ENCODE measurements around the gene OPHN1.
"Not testable (repeated sequence)": the region's sequence is repeated elsewhere in the genome, so short reads cannot be mapped to it uniquely, and the experiment has no call there.

The OPHN1 gene

DNA sequence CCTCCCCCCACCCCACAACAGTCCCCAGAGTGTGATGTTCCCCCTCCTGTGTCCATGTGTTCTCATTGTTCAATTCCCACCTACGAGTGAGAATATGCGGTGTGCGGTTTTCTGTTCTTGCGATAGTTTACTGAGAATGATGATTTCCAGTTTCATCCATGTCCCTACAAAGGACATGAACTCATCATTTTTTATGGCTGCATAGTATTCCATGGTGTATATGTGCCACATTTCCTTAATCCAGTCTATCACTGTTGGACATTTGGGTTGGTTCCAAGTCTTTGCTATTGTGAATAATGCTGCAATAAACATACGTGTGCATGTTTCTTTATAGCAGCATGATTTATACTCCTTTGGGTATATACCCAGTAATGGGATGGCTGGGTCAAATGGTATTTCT lies 55.7 kb downstream of the OPHN1 start:
- DNase-seq; intact Hi-C loops (cut with DNase I): not testable (repeated sequence)

DNA sequence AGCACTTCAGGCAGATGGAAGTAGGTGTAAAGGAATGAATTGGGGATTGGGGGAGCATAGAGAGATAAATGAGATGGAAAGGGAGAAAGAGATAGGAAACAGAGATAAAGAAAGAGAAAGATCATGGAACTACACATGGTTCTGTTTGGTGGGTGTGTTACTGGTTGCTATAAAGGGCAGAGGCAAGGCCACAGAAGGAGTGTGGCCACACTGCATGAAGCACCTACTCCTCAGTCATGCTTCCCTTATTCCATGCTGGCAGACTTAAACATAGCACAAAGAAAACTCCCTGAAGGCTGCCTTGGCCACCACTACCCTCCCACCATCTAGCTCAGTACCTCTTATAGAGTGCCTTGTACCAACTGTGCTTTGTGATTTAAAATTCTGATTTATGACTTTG lies 56.9 kb downstream of the OPHN1 start:
- DNase-seq, result no peak
- intact Hi-C loops (cut with DNase I), result no loop called here

DNA sequence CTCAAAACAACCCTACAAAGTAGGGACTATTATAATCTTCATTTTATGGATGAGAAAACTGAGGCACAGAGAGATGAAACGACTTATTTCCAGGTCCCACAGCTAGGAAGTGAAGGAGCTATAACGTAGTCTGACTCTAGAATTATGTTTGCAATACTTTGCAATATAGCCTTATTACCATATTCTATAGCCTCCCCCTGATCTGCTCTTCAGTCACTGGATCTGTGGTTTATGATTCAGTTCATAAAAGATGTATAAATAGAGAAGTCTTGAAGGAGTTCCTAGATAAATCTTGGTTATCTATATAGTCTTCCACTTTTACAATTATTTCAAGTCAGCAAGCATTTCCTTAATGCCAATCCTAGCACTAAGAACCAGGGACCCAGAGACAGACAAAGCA lies 57.5 kb downstream of the OPHN1 start:
- intact Hi-C loops (cut with DNase I), result no loop called here
- DNase-seq, result no peak

DNA sequence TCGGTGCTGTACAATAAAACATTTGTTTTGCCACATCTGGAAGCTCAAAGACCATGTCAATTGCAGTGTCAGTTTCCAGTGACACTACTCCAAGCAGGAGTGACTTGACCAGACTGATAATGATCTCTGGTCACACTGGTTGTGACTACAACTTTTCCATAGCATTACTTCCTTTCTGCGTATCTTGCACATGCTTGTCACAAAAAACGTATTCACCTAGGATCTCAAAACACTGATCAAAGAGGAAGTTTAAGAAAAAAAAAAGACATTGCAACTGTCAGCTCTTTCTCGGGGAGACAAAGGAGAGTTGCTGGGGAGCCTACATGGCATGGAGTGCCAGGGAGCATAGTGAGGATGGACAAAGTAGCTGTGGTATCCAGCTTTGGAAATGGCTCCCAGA lies 60.6 kb downstream of the OPHN1 start:
- intact Hi-C loops (cut with DNase I), result no loop called here
- no peak for DNase-seq

DNA sequence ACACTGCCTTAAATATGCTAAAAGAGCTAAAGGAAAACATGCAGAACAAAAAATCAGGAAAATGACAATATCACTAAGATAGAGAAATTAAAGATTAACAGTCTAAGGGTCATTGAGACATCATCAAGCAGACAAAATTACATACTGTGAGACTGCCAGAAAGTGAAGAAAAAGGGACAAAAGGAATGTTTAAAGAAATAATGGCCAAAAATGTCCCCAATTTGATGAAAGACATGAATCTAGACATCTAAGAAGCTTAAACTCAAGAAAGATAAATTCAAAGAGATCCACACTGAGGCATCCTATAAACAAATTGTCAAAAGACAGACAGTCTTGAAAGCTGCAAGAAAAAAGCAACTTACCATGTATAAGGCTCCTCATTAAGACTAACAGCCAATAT lies 63.7 kb downstream of the OPHN1 start:
- intact Hi-C loops (cut with DNase I), result no loop called here
- DNase-seq, result no peak

DNA sequence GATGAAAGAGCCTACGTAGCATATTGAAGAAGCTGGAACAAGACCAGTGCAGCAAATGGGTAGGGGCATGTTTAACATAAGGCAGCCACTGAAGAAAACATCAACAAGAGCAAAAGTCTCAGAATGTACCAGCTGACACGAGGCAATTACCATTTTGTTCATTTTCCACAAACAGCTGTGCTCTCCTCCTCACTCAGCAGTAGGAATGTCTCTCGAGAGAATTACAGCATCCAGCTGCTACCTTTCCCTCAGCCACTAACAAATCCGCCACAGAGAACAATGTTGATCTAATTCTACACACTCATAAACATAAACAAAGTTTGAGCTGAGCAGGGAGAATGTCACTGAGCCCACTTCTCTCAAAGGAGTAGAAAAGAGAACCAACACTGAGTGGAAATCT lies 68.0 kb downstream of the OPHN1 start:
- no peak for DNase-seq

DNA sequence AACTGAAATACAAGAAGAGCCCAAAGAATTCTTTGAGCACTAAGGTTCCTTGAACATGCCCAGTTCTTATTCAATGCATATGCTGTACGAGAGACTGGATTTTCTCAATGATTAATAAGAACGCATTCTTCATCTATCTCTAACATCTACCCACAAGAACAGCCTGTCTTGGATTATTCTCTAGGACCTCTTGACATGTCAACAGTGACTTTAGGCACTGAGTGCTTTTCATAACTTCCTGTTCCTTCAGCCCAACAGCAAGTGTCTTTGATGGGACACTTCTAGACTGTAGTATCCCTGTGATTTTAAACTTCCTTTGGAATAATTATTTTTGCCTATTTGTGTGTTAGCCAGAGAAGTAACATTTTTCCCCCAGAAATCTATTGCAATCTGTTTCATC lies 69.3 kb downstream of the OPHN1 start:
- DNase-seq, result no peak
- intact Hi-C loops (cut with DNase I), result no loop called here

More for the DNA sequence above, 68.0 kb downstream of the OPHN1 start:
- intact Hi-C loops (cut with DNase I), result no loop called here

DNA sequence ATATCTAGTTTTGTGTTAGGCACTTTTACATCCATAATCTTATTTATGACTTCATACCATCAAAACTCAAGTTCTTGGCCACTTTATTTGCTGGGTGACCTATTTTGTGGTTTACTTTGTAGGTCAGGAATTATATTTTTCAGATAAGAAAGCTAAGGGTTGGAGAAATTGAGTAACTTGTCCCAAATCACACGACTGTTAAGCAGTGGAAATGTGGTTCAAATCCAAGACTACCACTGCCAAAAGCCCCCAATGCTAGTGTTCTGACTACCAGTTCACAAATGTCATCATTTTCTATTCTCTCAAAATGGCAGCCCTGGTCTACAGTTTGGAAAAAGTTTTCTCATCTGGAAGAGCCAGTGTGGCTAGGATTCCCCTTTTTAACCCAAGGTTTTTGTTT lies 74.6 kb downstream of the OPHN1 start:
- intact Hi-C loops (cut with DNase I), result no loop called here
- DNase-seq, result no peak

DNA sequence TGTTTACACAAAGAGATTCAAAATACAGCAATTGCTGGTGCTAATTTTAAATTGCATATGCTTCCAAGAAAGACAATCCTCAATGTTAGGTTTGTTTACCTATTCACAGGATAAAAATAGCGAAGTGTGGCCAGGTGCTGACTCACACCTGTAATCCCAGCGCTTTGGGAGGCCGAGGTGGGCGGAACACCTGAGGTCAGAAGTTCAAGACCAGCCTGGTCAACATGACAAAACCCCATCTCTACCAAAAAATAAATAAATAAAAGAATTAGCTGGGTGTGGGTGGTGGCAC lies 77.7 kb downstream of the OPHN1 start:
- DNase-seq, result no peak
- intact Hi-C loops (cut with DNase I), result no loop called here

DNA sequence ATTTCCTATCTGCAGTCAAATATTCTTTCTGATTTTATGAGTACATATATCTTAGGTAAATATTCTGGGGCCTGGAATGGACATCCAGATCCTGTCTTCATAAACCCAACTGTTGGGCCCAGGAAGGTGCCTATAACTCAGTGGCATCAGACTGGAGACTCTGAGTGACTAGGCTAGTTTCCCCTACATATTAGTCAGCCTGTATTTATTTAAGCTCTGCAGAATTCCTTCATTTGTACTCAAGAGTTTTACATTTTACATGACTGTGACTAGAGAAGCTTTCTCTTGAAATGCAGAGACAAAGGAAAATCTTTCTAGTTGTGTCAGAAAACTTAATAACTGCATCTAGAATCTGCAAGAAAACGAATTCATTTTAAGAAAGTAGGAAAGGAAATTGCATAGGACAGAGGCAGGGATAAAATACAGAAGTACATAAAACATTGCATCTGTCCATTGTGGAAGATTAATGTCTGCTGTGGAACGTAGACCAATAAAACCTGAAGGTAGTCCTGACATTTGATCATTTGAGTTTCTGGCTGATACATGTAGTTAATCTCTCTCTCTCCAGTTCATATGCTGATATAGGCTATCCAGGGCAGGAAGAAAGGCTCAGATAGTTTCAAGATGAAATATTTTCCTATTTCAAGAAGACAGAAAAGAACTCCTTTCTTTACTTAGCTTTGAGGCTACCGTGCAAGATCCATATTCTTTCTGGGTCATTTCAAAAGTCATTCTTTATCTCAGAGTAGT lies 78.2 kb downstream of the OPHN1 start:
- intact Hi-C loops (cut with DNase I), result no loop called here
- DNase-seq, result no peak

DNA sequence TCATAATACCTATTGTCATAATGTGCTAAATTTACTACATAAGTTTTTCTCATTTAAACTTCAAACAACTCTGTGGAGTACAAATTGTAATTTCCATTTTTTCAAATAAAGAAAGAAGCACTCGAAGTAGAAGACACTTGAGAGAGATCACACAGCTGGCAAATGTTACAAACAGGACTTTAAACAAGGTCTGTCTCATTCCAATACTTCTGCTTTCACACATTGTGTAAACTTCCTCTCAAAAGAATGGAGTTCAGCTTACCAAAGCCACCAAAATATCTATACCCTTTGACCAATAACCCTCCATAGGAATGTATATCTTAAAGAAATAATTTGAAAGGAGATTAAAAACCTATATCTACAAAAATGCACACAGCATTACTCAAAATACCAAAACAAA lies 88.3 kb downstream of the OPHN1 start:
- intact Hi-C loops (cut with DNase I), result no loop called here
- DNase-seq, result no peak

DNA sequence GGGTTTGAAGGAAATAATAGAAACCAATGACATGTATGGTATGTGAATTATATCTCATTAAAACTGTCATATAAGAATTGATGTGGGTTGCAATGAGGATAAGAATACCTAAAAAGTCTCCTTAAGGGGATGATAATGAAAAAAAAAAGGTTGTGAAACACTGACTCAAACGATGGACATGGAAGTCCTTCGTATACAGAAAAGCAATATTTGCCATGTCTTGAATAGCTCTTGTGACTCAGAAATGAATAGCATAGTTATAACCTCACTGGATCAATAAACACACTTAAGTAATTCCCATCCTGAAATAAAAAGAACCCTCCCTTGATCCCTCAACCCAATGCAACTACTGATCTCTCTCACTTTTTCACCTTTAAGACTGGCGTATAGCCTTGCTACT lies 89.7 kb downstream of the OPHN1 start:
- intact Hi-C loops (cut with DNase I), result no loop called here

DNA sequence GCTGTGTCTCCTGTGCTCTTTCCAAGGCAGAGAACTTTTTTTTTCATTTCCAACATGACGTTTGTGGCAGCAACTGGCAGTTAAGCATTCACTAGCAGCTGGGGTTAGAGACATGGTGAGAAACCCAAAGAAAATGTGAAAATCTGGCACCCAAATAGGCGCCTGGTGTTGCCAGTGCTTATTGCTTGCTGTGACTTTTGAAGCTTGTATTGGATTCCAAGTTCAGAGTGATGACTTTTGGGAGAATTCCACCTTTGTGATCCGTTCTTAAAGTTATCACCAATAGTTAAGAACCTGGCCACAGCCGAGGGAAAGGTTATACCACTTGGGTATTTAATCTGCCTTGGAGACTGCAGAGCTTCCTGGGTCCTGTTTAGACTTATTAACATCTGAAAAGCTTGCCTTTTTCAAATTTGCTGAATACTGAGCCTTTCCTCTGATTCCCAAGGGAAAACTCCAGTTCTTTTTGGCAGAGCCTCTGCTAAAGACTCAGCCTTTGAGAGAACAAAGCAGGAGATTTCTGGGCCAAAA lies 101.0 kb downstream of the OPHN1 start:
- peak in 1 of 42 donors; percentile 7 for DNase-seq
- intact Hi-C loops (cut with DNase I), result no loop called here

More for the DNA sequence above, 89.7 kb downstream of the OPHN1 start:
- DNase-seq, result no peak

DNA sequence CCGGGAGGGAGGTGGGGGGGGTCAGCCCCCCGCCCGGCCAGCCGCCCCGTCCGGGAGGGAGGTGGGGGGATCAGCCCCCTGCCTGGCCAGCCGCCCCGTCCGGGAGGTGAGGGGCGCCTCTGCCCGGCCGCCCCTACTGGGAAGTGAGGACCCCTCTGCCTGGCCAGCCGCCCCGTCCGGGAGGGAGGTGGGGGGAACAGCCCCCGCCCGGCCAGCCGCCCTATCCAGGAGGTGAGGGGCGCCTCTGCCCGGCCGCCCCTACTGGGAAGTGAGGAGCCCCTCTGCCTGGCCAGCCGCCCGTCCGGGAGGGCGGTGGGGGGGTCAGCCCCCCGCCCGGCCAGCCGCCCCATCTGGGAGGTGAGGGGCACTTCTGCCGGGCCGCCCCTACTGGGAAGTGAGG lies 106.5 kb downstream of the OPHN1 start:
- DNase-seq; intact Hi-C loops (cut with DNase I): not testable (repeated sequence)

DNA sequence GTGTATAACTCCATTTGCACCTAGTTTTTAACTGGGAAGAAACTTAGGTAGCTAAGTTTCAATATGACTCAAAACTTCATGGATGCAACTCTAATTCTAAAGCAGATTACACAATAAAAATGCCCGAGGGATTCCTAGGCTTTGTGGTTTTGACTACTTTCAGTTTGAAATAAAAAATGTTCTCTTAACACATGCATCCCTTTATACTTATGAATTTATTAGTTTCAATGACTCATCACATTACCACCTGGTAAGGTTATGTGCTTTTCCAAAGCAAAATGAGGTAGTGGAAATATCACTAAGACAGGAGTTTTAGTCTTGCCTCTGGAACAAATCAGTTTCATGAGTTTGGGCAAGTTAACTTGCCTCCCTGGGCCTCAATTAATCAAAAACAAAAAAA lies 125.5 kb downstream of the OPHN1 start:
- no peak for DNase-seq
- intact Hi-C loops (cut with DNase I), result no loop called here

DNA sequence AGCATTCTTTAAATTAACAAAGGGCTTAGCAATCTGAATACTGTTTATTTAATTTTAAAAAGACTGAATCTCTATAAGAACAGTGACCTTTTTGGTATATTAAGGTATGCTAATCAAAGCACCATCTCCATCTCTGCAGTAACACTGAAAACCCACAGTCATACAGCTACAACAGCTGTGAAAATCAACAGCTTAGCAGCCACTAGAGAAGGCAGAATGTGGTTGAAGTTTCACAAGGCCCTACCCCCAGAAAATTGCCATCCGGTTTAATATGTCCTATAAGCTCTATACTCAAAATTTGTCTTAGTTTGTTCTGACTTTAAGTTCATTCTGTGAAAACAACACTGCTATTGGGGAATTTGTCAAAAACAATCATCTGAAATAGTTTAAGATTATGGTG lies 128.7 kb downstream of the OPHN1 start:
- intact Hi-C loops (cut with DNase I), result no loop called here
- DNase-seq, result no peak

DNA sequence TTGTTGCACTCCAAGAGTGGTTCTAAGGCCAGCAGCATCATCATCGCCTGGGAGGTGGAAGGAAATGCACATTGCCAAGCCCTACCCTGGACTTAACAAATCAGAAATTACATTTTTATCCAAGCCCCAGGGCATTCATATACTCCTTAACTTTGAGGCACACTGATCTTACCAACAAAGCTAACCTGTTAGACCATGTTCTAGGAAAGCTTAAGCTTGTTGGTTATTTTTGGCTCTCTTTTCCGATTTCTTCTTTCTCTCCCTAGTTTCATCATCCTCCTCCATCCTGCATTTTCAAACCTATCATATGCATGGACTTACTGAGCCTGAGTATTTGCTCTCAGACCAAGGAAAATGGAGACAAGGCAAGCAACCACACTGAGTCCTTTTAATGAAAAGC lies 133.4 kb downstream of the OPHN1 start:
- no peak for DNase-seq
- intact Hi-C loops (cut with DNase I), result no loop called here

DNA sequence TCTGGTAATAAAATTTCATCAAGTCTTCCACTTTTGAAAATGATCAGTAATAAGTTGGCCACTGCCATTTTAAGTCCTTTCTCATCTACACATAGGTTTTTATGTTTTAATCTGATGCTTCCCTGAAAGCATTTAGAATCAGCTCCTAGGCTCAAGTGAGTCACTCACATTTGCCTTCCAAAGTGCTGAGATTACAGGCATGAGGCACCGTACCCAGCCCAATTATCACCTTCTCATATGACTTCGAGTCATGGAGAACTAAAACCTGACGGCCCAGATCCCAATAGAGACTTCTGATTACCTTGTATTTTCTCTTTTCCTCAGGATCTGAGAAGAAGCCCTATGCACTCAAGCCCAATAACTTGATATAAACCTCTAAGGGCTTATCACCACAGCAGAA lies 140.8 kb downstream of the OPHN1 start:
- intact Hi-C loops (cut with DNase I), result no loop called here
- no peak for DNase-seq

DNA sequence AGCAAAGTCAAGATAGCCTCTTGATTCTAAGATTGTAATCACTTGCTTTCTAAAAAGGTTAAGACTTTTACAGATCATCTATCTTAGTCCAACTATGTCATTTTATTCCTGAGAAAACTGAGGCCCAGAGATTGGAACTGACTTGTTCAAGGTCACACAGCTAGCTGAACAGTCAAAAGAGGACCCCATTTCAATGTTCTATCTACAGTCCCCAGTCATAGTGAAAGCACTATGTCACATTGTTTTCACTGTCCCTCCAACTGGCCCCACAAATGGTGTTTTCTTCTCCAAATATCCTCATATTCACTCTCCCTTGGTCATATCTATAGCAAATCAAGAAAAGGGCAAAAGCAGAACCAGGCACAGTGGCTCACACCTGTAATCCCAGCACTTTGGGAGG lies 145.2 kb downstream of the OPHN1 start:
- intact Hi-C loops (cut with DNase I), result no loop called here
- DNase-seq, result no peak

DNA sequence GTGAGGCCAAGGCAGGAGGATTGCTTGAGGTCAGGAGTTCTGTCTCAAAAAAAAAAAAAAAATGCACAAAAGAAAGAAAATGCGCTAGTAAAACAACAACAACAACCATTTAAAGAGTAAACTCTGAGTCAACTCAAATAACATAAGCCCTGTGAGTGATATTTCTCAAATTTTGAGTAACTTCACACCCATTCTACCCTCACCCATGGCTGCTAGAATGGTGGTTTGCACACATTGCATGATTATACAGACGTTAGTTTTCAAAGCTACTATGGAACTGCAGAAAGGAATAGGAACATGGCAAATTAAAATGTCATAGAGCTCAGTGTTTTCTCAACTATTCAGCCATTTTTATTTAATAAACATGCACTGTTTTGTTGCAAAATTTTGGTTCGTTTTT lies 145.9 kb downstream of the OPHN1 start:
- intact Hi-C loops (cut with DNase I), result no loop called here

DNA sequence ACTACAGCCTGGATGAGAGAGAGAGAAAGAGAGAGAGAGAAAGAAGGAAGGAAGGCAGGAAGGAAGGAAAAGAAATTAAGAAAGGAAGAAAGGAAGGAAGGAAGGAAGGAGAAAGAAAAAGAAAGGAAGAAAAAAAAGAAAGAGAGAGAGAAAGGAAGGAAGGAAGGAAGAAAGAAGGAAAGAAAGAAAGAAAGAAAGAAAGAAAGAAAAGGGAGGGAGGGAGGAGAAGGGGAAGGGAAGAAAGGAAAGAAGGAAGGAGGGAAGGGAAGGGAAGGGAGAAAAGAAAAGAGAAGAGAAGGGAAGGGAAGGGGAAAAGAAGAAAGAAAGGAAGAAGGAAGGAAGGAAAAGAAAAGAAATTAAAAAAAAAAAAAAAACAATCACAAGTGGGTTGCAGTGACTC lies 146.3 kb downstream of the OPHN1 start:
- DNase-seq, result no peak
- intact Hi-C loops (cut with DNase I), result no loop called here

More for the DNA sequence above, 145.9 kb downstream of the OPHN1 start:
- DNase-seq, result no peak

DNA sequence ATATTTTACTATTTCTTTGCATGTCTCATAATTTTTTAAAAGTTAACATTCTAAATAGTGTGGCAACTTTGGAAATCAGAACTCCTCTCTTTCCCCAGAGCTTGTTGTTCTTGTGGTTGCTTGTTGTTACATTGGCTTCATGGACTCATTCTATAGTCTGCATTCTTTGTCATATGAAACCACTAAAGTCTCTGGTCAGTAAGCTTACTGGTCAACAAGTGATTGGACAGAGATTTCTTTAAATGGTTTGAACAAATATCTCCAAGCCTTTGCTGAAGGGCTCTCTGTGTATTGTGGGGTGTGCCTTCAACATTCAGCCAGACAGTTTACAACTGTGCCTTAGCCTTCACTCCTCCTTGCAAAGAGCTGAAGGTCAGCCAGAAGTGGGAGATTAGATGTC lies 147.2 kb downstream of the OPHN1 start:
- DNase-seq, result no peak
- intact Hi-C loops (cut with DNase I), result no loop called here
